ENCODE data around the gene SEMA4C.

Gene SEMA4C

GRCh38 chr2:96875498-96876268 lies 5.8 kb upstream of the SEMA4C start:
- TF ChIP-seq CTCF (IDR thresholded peaks at IDR 0.05): no peak
- Histone ChIP-seq H3K27ac (no peak overlapping the region), H3K4me3 (no peak overlapping the region)
- DNase-seq (ENCODE audit: low spot score): no peak

GRCh38 chr2:96874198-96874831 lies 4.4 kb upstream of the SEMA4C start:
- H3K4me3 ChIP-seq: no peak overlapping the region
- no peak for DNase-seq (ENCODE audit: low spot score)
- TF ChIP-seq CTCF (IDR thresholded peaks at IDR 0.05): no peak
- H3K27ac ChIP-seq: peak overlapping the region; percentile 34 to 71

GRCh38 chr2:96873651-96874096 lies 3.8 kb upstream of the SEMA4C start:
- no peak overlapping the region for H3K4me3 ChIP-seq
- no peak for DNase-seq (ENCODE audit: low spot score)
- no peak for TF ChIP-seq CTCF (IDR thresholded peaks at IDR 0.05)

GRCh38 chr2:96872591-96873349 lies 2.9 kb upstream of the SEMA4C start:
- no peak for DNase-seq (ENCODE audit: low spot score)
- Histone ChIP-seq H3K27ac (peak overlapping the region in 1 of 2 donors; percentile 34), H3K4me3 (no peak overlapping the region)
- TF ChIP-seq CTCF (IDR thresholded peaks at IDR 0.05): no peak

More at GRCh38 chr2:96873651-96874096, 3.8 kb upstream of the SEMA4C start:
- peak overlapping the region; percentile 34 to 71 for H3K27ac ChIP-seq

- no peak for TF ChIP-seq CTCF (IDR thresholded peaks at IDR 0.05)
- DNase-seq (ENCODE audit: low spot score): no peak
- H3K4me3 ChIP-seq: peak overlapping the region; percentile 100
These were observed 861 bp upstream of the SEMA4C start for GRCh38 chr2:96870626-96871255.

GRCh38 chr2:96869281-96869821 lies 529 bp downstream of the SEMA4C start:
- TF ChIP-seq CTCF (IDR thresholded peaks at IDR 0.05): no peak
- Histone ChIP-seq H3K4me3 (peak overlapping the region; percentile 100), H3K27ac (peak overlapping the region; percentile 96 to 100)
- DNase-seq (ENCODE audit: low spot score): peak; percentile 93

More at GRCh38 chr2:96870626-96871255, 861 bp upstream of the SEMA4C start:
- peak overlapping the region; percentile 96 to 100 for H3K27ac ChIP-seq

Data from coronary artery (tissue), 2 donors.